Thyroid gland (tissue), 4 donors: ENCODE measurements around the gene HAVCR1. TPM values are rescaled to one million over a fixed set of nuclear protein-coding genes. Genes with fewer than 3 reads are reported as not detected.

Experiments used
- DNase-seq, 2 donors: peaks; one replicate each; pipeline ENCODE4 v3.0.0-alpha.2; 2019
- H3K27ac ChIP-seq, 3 donors: fragments of 200-600 bp; sonication (generic); 1 replicate in 2 of 3; 2 replicates in 1 of 3; pipeline ENCODE4 v1.5.1; 2016 to 2019; ENCODE audit warnings: mild to moderate bottlenecking in 1 of 3, moderate library complexity in 1 of 3
- H3K27me3 ChIP-seq: fragments of 200-600 bp; sonication (generic); one replicate; pipeline ENCODE4 v1.5.1; 2019
- H3K36me3 ChIP-seq, 2 donors: fragments of 200-600 bp; sonication (generic); one replicate each; pipeline ENCODE4 v1.5.1; 2016 to 2019
- H3K4me1 ChIP-seq, 2 donors: fragments of 200-600 bp; sonication (generic); one replicate each; pipeline ENCODE4 v1.5.1; 2017 to 2019
- H3K4me3 ChIP-seq, 3 donors: fragments of 200-600 bp; sonication (generic); replicated peaks in 1 of 3; 1 replicate in 2 of 3; 2 replicates in 1 of 3; pipeline ENCODE4 v1.5.1; 2016; ENCODE audit warnings: mild to moderate bottlenecking in 1 of 3
- H3K9me3 ChIP-seq: fragments of 200-600 bp; sonication (generic); one replicate; pipeline ENCODE4 v1.5.1; 2017
- POLR2A ChIP-seq, 2 donors: fragments of 450-650 bp; IDR thresholded peaks; one replicate each; pipeline ENCODE4 v1.6.1; 2017; ENCODE audit warnings: antibody characterized with exemption in 2 of 2, mild to moderate bottlenecking in 2 of 2, moderate library complexity in 1 of 2
- WGBS, 2 donors: methylation state at CpG; one replicate each; pipeline ENCODE4 v1.1.5; 2017; 5-methylcytosine and 5-hydroxymethylcytosine counted together
- intact Hi-C: fragments of 100-400 bp; cut with DNase I; formaldehyde crosslinking; loops from one replicate; pipeline ENCODE4 v1.15.1; 2023
- total RNA-seq, 4 donors: library from RNA; depleted of rRNA; stranded (reverse); fragments of >200 nt; gene quantifications; one replicate each; pipeline ENCODE4 v1.2.3, GENCODE V29; 2016
- TF ChIP-seq, protein P1 (sequence below), 6 experiments: fragments of 200-600 bp in 3 of 6; fragments of 450-650 bp in 3 of 6; sonication (generic) in 3 of 6; IDR thresholded peaks; one replicate each; pipeline ENCODE4 v1.5.1; 2016 to 2019; ENCODE audit warnings: antibody characterized with exemption in 6 of 6, mild to moderate bottlenecking in 2 of 6, inconsistent platforms in 1 of 6, moderate library complexity in 1 of 6

Gene HAVCR1
- total RNA-seq, 4 donors from 2014 or later: 0.40 TPM; not detected in 3

DNA sequence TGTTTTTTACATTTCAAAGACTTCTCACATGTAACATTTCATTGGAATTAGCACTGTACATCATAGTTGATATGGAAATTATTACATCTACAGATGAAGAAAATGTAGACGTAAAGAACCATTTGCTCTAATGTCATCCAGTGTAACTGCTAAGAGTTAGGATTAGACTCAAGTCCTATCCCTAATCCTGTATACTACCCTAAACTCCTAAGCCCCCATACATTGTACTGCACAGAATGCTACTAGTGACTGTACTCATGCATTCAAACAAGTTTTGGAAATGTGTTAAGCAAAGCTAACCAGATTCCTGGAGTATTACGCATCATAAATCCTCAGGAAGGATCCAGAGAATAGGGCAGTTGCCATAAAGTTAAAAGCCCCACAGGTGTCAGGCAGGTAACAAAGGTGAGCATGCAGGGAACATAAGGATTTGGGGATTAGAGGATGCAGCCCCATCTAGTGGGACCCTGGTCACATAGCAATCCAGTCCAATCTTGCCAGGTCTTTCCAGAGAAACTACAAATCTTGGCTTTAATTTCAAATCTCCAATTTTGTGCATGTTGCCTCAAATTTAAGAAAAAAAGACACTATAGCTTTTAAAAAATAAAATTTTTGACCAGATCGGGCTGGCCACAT is 32.0 kb downstream of the HAVCR1 start:
- 69 to 72% methylated on average over 3 of the region's 3 CpGs for WGBS, 2 donors
- TF ChIP-seq, protein P1, sequence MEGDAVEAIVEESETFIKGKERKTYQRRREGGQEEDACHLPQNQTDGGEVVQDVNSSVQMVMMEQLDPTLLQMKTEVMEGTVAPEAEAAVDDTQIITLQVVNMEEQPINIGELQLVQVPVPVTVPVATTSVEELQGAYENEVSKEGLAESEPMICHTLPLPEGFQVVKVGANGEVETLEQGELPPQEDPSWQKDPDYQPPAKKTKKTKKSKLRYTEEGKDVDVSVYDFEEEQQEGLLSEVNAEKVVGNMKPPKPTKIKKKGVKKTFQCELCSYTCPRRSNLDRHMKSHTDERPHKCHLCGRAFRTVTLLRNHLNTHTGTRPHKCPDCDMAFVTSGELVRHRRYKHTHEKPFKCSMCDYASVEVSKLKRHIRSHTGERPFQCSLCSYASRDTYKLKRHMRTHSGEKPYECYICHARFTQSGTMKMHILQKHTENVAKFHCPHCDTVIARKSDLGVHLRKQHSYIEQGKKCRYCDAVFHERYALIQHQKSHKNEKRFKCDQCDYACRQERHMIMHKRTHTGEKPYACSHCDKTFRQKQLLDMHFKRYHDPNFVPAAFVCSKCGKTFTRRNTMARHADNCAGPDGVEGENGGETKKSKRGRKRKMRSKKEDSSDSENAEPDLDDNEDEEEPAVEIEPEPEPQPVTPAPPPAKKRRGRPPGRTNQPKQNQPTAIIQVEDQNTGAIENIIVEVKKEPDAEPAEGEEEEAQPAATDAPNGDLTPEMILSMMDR (IDR thresholded peaks at IDR 0.05): peak; percentile 14 to 78 (median 56)
- TF ChIP-seq POLR2A (IDR thresholded peaks at IDR 0.05): no peak
- intact Hi-C loops: no loop called here
- Histone ChIP-seq H3K4me1 (no peaks in the 10 kb centered on the region), H3K36me3 (no peaks in the 10 kb centered on the region), H3K27ac (no peak overlapping the region), H3K9me3 (no peaks in the 10 kb centered on the region), H3K27me3 (no peaks in the 10 kb centered on the region), H3K4me3 (no peak overlapping the region)
- peak; percentile 39 to 44 for DNase-seq

DNA sequence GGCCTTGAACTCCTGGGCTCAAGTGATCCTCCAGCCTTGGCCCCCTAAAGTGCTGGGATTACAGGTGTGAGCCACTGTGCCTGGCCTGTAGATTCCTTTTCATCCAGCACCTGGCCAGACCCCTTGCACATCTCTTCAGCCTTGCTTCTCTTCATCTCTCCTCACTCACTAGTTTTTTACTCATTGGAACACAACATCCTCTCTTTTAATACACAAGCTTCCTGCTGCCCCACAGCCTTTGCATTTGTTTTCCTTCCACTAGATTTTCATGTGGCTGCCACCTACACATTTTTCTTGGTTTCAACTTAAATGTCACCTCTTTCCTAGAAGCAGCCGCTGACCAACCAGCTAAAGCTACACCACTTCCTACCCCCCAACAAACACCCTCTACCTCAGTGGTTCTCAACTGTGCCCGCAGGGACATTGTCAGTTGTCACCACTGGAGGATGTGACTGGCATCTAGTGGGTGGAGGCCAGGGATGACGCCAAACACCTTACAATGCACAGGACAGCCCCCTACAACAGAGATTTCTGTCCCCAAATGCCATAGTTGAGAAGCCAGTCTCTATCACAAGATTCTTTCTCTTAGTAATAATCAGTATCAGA is 33.7 kb downstream of the HAVCR1 start:
- no peaks in the 10 kb centered on the region for H3K36me3 ChIP-seq
- TF ChIP-seq, protein P1 (IDR thresholded peaks at IDR 0.05): no peak
- TF ChIP-seq POLR2A (IDR thresholded peaks at IDR 0.05): no peak
- no peaks in the 10 kb centered on the region for H3K9me3 ChIP-seq
- H3K27ac ChIP-seq: no peak overlapping the region
- DNase-seq: peak in 1 of 2 donors; percentile 12
- no peaks in the 10 kb centered on the region for H3K4me1 ChIP-seq
- no peak overlapping the region for H3K4me3 ChIP-seq
- intact Hi-C loops: no loop called here
- H3K27me3 ChIP-seq: no peaks in the 10 kb centered on the region
- whole genome bisulfite sequencing, 2 donors: 90 to 93% methylated on average over 3 of the region's 3 CpGs

DNA sequence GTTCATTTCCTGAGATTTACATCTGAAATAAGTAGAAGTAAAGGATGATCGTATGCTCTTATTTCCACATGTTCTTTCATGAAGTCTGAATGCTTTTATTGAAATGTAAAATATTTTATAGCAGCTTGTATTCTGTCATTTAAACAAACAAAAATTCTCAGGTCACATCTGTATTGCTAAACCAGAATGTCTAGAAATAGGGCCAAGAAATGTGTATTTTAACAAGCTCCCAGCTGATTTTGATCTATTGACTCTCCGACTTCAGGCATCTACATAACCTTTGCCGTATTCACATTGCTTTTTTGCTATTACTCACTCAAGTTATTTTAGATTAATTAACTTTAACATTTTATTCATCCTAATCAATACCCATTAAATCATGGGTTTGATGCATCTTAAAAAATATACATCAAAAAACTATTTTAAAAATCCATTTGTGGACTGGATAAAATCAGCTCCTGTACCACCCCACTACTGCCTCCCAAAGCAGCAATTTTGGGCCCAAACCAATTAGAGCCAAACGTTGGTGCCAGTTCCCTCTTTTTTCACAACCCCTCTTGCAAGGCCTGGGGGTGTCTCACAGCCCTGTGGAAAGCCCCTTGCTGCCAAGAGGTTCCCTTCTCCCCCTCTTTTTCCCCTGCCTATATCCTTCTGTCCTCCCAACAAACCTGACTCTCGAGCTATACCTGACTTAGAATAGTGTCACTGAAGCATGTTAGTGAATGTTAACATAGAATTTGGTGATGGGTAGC is 34.5 kb downstream of the HAVCR1 start:
- DNase-seq: no peak
- Histone ChIP-seq H3K36me3 (no peaks in the 10 kb centered on the region), H3K9me3 (no peaks in the 10 kb centered on the region), H3K27ac (no peak overlapping the region), H3K4me1 (no peaks in the 10 kb centered on the region), H3K4me3 (no peak overlapping the region), H3K27me3 (no peaks in the 10 kb centered on the region)
- intact Hi-C loops: no loop called here
- TF ChIP-seq, protein P1 (IDR thresholded peaks at IDR 0.05): no peak
- WGBS, 2 donors: 85 to 86% methylated on average over 5 of the region's 5 CpGs

GRCh38 chr5:157022024-157022423 is 36.9 kb downstream of the HAVCR1 start:
- H3K27ac ChIP-seq: no peak overlapping the region
- 93 to 97% methylated on average over 2 of the region's 2 CpGs for WGBS, 2 donors
- H3K9me3 ChIP-seq: no peaks in the 10 kb centered on the region
- intact Hi-C loops: no loop called here
- no peaks in the 10 kb centered on the region for H3K4me1 ChIP-seq
- TF ChIP-seq POLR2A (IDR thresholded peaks at IDR 0.05): no peak
- TF ChIP-seq, protein P1 (IDR thresholded peaks at IDR 0.05): no peak
- no peaks in the 10 kb centered on the region for H3K27me3 ChIP-seq
- DNase-seq: no peak
- H3K36me3 ChIP-seq: no peaks in the 10 kb centered on the region
- H3K4me3 ChIP-seq: no peak overlapping the region
